ENCODE data around the gene LEF1.

- no peak for TF ChIP-seq CTCF (IDR thresholded peaks at IDR 0.05)
- no peak for TF ChIP-seq POLR2A (IDR thresholded peaks at IDR 0.05)
Measured at GRCh38 chr4:108053251-108053711, 115.5 kb downstream of the LEF1 start.

All from prostate gland (tissue), 2 donors.